ENCODE results near the gene PHRF1. TPM values are rescaled to one million over a fixed set of nuclear protein-coding genes. Genes with fewer than 3 reads are reported as not detected.
A peak's percentile ranks its signal among the peaks of the same experiment; 100 is the strongest.

Gene PHRF1
- total RNA-seq, 1 experiment from 2014 or later = 55.2 TPM

DNA sequence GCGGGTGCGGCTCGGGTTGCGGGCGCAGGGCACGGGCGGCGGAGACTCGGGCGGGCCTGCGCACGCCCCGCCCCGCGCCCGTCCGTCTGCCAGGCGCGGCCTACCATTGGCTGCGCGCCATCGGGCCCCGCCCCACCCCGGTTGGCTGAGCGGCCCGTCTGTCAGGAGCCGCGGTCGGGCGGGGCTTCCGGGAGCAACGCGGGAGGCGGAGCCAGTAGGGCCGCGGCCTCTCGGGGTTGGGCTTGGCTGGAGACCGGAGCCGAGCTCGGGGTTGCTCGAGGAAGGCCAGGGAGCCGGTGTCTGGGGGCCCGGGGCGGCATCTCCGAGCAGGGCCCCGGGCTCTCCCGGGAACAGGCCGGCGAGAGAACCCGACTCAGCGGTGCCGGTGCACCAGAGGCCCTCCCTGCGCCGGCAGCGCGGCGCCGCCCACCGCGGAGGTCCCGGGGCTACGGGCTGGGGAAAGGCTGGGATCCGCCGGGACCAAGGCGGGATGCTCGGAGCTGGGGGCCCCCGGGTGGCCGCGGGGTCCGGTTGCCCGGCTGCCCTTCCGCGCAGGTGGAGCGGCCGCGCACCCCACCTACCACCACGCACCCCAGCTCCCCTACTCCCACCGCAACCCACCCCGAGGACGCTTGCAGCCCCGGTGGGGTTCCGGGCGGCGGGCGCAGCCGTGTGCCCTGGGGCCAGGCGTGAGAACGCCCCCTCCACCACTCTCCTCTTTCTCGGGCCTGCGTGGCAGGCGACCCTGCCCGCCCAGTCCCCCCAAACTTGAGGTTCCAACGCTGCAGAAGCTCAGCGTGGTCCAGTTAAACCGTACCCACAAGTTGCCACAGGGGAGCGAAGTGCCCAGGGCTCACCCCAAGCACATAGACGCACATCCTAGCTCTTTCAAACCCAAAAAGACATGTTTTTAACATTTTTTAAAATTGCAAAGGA is 40.5 kb upstream of the PHRF1 start, which contains the start of gene HRAS:
Gene HRAS (minus strand): TSS at position 58 of the 936 bp plus-strand sequence.
- H3K9me3 ChIP-seq = no peaks in the 10 kb centered on the region
- peaks cover 34% of the 10 kb centered on the region for H3K36me3 ChIP-seq
- H3K27me3 ChIP-seq = no peaks in the 10 kb centered on the region
- H3K4me3 ChIP-seq = peak within 1 kb of the TSS; percentile 84
- DNase-seq = peak; percentile 93

DNA sequence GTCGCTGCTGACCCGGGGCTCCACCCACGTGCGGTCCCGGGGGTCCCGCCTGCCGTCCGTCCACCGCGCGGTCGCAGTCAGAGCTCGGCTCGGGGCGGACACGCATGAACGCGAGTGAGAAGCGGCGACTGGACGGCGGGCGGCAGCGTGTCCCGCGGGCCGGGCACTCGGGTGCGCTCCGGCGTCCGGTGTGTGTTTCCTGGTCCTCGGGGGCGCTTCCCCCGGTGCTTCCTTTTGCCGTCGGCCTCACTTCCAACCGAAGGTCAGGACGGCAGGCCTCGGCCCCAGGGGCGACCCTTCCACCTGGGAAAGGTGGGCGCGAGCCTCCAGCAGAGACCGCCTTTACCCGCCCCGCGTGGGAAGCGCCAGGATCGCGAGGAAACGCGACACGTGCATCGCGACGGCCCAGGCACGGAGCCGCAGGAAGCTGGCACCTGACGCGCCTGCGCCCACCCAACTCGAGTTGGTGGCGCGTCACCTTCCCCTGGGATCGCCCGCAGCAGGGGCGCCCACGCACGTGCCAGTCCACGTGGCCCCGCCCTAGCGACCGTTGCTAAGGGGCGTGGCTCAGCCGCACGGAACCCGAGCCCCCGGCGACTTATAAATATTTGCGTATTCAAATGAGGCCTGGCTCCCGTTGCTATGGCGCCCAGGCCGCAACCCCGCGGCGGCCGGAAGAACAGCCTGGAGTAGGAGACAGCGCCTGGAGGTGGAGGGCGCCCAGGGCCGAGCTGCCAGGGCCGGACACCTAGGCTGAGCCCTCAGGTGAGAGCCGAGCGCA is 39.2 kb upstream of the PHRF1 start, which contains the start of gene LRRC56:
Gene LRRC56 (plus strand): TSS at position 687 of the 781 bp plus-strand sequence. CDS start 3,158 bp downstream, outside the sequence.
- Histone ChIP-seq H3K9me3 (no peaks in the 10 kb centered on the region), H3K36me3 (peaks cover 26% of the 10 kb centered on the region), H3K4me3 (peak within 1 kb of the TSS; percentile 75), H3K27me3 (no peaks in the 10 kb centered on the region)
- no peak for DNase-seq

DNA sequence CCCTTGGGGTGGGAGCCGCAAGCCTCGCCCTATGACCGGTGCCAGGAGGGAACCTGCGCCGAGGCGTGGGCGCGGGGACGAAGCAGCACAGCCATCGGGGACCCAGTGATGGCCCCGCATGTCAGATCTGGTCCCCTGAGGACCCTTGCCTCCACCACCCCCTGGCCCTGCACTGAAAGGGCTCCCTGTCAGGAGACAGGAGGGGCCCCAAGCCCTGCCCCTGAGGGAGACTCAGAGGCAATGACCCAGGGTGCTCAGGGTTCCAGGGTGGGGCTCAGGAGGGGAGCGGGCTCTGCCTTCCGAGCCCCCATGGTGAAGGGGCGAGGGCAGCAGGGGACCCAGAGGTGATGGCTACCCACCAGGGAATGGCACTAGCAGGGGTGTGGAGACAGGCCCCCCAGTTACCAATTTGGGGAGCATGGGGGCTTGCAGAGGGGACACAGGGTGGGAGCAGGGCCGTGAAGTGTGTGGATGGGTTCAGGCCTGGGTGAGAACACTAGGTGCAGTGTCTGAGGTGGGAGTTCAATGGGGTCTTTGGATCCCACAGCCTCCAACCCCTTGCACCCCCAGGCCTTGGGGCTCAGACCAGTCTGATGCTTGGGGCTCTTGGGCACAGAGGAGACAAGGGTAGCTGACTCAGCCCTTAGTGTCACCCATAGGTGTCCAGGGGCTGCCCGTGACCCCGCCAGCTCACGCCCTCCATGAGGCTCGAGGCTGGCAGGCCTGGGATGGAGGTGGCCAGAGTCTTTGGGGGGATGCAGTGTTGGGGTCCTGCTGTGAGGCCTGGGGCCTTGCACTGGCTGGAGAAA is 38.4 kb upstream of the PHRF1 start:
- no peak for DNase-seq
- Histone ChIP-seq H3K9me3 (no peaks in the 10 kb centered on the region), H3K4me3 (no peak overlapping the region), H3K27me3 (no peaks in the 10 kb centered on the region), H3K36me3 (peaks cover 18% of the 10 kb centered on the region)

GRCh38 chr11:538431-539051 is 37.7 kb upstream of the PHRF1 start:
- no peak for DNase-seq
- Histone ChIP-seq H3K9me3 (no peaks in the 10 kb centered on the region), H3K36me3 (peaks cover 11% of the 10 kb centered on the region), H3K4me3 (no peak overlapping the region), H3K27me3 (no peaks in the 10 kb centered on the region)

DNA sequence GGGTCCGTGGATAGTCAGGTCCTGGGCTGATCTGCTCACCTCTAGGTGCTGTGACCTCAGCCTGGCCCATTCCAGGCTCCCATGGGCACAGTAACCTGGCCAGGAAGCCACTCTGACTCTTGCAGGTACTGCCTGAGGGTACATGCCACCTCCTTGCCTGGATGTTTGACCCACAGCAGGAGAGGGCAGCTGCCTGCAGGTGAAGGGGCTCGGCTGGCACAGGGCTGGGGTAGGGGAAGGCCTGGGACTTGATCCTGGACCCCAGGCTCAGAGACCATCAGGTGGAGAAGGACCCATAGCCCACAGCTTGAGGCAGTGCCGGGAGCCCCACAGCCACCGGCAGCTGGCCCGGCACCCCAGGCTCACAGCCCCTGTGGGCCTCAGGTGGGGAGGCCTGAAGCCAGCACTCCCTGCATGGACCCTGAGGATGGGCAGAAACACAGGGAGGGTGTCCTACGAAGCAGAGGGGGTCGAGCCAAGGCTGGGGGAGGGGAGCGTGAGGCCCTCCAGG is 36.2 kb upstream of the PHRF1 start:
- no peak overlapping the region for H3K4me3 ChIP-seq
- H3K36me3 ChIP-seq = no peaks in the 10 kb centered on the region
- DNase-seq = no peak
- no peaks in the 10 kb centered on the region for H3K9me3 ChIP-seq
- H3K27me3 ChIP-seq = no peaks in the 10 kb centered on the region

DNA sequence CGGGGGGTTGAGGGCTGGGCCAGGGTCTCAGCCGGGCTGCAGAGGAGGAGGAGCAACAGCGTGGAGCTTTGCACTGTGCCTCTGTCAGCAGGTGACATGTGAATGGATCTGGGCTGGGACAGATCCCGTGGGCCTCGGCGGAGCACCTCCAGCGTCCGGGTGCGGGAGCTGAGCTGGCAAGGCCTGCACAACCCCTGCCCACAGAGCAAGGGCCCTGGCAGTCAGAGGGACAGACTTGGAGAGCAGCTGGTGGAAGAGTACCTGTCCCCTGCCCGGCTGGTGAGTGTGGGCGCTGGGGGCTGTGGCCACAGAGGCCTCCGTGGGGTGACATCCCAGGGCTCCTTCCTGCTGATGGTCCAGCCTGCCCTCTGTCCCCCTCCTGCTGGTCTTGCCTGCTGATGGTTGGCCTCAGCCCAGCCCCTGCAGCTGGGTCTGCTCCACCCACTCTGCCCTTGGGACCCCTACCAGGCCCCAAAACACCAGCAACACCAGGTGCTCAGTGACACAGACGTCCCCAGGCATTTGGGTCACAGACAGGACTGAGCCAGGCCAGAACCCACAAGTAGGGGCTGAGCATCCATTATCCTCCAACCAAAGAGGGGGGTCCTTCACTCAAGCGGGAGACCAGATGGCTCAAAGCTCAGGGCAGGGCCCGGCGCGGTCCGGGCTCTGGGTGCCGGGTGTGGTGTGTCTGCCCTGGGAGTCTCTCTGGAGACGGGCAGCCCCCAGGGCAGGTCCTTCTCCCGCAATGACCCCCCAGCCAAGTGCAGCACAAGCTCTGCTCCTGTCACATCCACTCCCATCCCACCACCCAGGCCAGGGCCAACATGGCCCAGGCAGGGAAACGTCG is 35.5 kb upstream of the PHRF1 start:
- no peak for DNase-seq
- H3K4me3 ChIP-seq = no peak overlapping the region
- no peaks in the 10 kb centered on the region for H3K36me3 ChIP-seq
- H3K27me3 ChIP-seq = no peaks in the 10 kb centered on the region
- no peaks in the 10 kb centered on the region for H3K9me3 ChIP-seq

DNA sequence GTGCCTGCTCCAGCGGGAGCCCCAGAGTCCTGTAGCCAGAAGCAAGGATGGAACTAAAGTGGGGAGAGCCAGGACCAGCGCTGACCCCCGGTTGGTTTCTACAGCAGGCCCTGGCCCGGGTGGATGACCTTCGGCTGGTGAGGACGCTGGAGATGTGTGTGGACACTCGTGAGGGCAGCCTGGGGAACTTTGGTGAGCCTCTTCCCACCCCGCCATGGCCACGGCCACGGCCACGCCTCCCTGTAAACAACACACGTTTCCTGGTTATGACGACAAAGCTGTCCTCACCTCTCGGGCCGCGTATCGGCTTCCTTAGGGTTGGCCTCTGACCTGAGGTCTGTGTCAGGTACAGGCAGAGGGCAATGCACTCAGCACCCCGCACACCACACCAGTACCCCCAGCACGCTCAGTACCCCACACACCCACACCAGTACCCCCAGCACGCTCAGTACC is 34.8 kb upstream of the PHRF1 start:
- Histone ChIP-seq H3K9me3 (no peaks in the 10 kb centered on the region), H3K27me3 (no peaks in the 10 kb centered on the region), H3K4me3 (no peak overlapping the region), H3K36me3 (no peaks in the 10 kb centered on the region)
- no peak for DNase-seq

- Histone ChIP-seq H3K36me3 (no peaks in the 10 kb centered on the region), H3K9me3 (no peaks in the 10 kb centered on the region), H3K27me3 (no peaks in the 10 kb centered on the region), H3K4me3 (no peak overlapping the region)
- no peak for DNase-seq
These were observed 31.5 kb upstream of the PHRF1 start for GRCh38 chr11:544817-545166.

DNA sequence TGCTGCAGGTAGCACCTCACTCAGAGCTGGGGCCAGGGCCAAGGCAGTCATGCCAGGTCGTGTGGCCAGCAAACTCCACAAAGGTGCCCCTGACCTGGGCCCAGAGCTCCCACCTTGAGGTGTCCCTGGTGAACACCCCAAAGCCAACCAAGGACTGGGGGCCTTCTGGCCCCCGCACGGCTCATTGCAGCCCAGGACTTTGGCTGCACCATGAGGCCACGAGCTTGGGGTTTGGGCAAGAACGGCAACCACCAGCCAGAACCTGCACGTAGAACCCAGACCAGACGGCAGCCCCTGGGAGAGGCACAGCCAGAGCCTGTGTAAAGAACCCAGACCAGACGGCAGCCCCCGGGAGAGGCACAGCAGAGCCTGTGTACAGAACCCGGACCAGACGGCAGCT is 31.1 kb upstream of the PHRF1 start:
- Histone ChIP-seq H3K36me3 (no peaks in the 10 kb centered on the region), H3K27me3 (no peaks in the 10 kb centered on the region), H3K9me3 (no peaks in the 10 kb centered on the region), H3K4me3 (no peak overlapping the region)
- no peak for DNase-seq

DNA sequence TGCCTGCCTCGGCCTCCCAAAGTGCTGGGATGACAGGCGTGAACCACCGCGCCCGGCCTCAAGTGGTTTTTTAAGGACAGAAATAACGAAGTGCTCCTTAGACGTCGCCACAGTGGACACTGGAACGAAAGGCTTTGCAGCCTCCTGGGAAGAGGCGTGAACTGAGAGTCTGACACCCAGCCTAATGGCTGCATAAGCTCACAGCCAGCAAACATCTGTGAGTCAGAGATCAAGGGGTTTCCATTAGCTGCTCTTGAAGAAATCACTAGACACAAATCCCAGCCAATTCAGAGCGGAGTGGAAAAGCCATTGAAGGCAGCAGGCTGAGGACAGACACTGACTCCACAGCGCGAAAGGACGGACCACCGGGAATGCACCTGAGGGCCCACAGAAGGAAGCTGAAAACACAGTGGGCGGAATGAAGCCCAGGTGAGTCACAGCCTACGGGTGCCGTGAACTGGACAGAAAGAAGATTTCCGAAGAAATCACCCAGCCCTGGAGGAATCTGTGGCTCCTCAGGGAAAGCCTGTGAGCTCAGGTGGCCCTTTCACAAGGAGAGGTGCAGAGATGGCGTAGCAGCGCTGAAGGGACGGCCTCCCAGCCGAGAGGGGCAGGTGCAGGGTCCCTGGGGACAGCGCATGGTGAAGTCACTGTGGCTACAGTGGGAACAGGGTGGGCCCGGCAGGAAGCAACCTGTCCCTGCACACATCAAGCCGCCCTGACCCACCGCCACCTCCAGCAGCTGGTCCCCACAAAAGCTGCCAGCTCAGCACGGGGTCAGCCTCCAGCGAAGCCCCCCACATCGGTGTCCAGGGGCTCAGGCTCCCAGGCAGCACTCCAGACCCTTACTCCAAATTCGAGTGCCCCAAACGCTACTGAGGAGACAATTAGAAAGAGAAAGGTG is 27.3 kb upstream of the PHRF1 start:
- no peak overlapping the region for H3K4me3 ChIP-seq
- no peaks in the 10 kb centered on the region for H3K9me3 ChIP-seq
- H3K36me3 ChIP-seq = no peaks in the 10 kb centered on the region
- no peaks in the 10 kb centered on the region for H3K27me3 ChIP-seq
- no peak for DNase-seq

DNA sequence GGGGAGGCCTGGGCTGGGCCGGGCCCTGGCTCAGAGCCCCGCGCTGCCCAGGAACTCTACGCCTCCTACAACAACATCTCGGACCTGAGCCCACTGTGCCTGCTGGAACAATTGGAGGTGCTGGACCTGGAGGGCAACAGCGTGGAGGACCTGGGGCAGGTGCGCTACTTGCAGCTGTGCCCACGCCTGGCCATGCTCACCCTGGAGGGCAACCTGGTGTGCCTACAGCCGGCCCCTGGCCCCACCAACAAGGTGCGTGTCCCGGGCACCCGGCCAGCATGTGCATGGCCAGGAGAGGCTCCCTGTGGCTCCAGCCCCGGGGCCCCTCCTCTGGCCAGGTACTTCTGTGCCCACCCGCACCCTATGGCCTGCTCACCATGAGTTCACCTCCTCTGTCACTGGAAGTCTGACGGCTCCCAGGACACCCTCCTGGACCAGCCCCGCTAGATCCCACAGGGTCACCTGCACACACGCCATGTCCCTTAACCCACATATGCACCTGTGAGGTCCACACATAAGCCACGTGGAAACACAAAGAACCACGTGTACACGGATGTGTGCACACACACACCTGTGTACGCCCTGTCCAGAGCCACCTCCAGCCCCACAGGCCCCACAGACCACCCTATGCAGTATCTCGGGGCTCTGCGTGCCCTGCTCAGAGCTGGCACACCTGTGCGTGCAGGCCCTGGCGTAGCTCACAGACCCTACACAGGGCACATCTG is 26.1 kb upstream of the PHRF1 start:
- no peak for DNase-seq

GRCh38 chr11:550746-551085 is 25.6 kb upstream of the PHRF1 start:
- Histone ChIP-seq H3K27me3 (peaks cover 6% of the 10 kb centered on the region; the same call in 1 of the 2 replicates), H3K4me3 (no peak overlapping the region), H3K9me3 (no peaks in the 10 kb centered on the region), H3K36me3 (no peaks in the 10 kb centered on the region)
- DNase-seq = no peak

More for the DNA sequence above, 26.1 kb upstream of the PHRF1 start:
- no peak overlapping the region for H3K4me3 ChIP-seq
- H3K27me3 ChIP-seq = peaks cover under 1% of the 10 kb centered on the region; the same call in 1 of the 2 replicates
- H3K36me3 ChIP-seq = no peaks in the 10 kb centered on the region
- H3K9me3 ChIP-seq = no peaks in the 10 kb centered on the region

GRCh38 chr11:551131-551530 is 25.1 kb upstream of the PHRF1 start:
- Histone ChIP-seq H3K27me3 (peaks cover 8% of the 10 kb centered on the region), H3K9me3 (no peaks in the 10 kb centered on the region)
- DNase-seq = no peak

GRCh38 chr11:551596-551995 is 24.7 kb upstream of the PHRF1 start:
- Histone ChIP-seq H3K9me3 (no peaks in the 10 kb centered on the region), H3K4me3 (no peak overlapping the region), H3K27me3 (peaks cover 12% of the 10 kb centered on the region), H3K36me3 (no peaks in the 10 kb centered on the region)
- DNase-seq = no peak

More at GRCh38 chr11:551131-551530, 25.1 kb upstream of the PHRF1 start:
- Histone ChIP-seq H3K36me3 (no peaks in the 10 kb centered on the region), H3K4me3 (no peak overlapping the region)
